ENCODE data around the gene IFITM1. TPM values are rescaled to one million over a fixed set of nuclear protein-coding genes. Genes with fewer than 3 reads are reported as not detected.
"Not testable (repeated sequence)": the region's sequence is repeated elsewhere in the genome, so short reads cannot be mapped to it uniquely, and the experiment has no call there.

IFITM1 gene
- total RNA-seq, 2 experiments from 2014 or later: 286 to 306 TPM

GRCh38 chr11:359181-359714, 45.4 kb downstream of the IFITM1 start:
- no peaks in the 10 kb centered on the region for H3K9me3 Mint-ChIP-seq
- H3K4me3 Mint-ChIP-seq: no peak overlapping the region
- TF ChIP-seq, protein P1, sequence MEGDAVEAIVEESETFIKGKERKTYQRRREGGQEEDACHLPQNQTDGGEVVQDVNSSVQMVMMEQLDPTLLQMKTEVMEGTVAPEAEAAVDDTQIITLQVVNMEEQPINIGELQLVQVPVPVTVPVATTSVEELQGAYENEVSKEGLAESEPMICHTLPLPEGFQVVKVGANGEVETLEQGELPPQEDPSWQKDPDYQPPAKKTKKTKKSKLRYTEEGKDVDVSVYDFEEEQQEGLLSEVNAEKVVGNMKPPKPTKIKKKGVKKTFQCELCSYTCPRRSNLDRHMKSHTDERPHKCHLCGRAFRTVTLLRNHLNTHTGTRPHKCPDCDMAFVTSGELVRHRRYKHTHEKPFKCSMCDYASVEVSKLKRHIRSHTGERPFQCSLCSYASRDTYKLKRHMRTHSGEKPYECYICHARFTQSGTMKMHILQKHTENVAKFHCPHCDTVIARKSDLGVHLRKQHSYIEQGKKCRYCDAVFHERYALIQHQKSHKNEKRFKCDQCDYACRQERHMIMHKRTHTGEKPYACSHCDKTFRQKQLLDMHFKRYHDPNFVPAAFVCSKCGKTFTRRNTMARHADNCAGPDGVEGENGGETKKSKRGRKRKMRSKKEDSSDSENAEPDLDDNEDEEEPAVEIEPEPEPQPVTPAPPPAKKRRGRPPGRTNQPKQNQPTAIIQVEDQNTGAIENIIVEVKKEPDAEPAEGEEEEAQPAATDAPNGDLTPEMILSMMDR (IDR thresholded peaks at IDR 0.05): no peak
- Histone ChIP-seq H3K27me3 (ENCODE audit: control insufficient read depth in 1 of 2, insufficient read depth in 2 of 2, low read length in 2 of 2) (no peaks in the 10 kb centered on the region), H3K9me3 (ENCODE audit: control insufficient read depth in 1 of 2, insufficient read depth in 1 of 2, low read length in 2 of 2) (peaks cover 0 to 20% of the 10 kb centered on the region in 2 experiments), H3K36me3 (ENCODE audit: insufficient read depth, low read length) (no peaks in the 10 kb centered on the region), H3K4me3 (ENCODE audit: low read length) (no peak overlapping the region), H3K4me1 (ENCODE audit: insufficient read depth, low read length) (peaks cover 27% of the 10 kb centered on the region), H3K27ac (ENCODE audit: low read depth in 1 of 2, low read length in 2 of 2) (no peak overlapping the region)
- peak overlapping the region; percentile 28 for H3K27ac Mint-ChIP-seq
- CTCF ChIA-PET: interaction anchor here (0.7 to 2.1 kb wide), 3 partner anchors 55 to 108 kb away, joined by 3 to 7 read pairs (median 4); no protein-coding TSS in a partner anchor
- ATAC-seq (ENCODE audit: poor library complexity) (peak; percentile 21), DNase-seq (peak in 3 of 14 experiments; percentile 54 to 63 (median 54))
- peaks cover 17% of the 10 kb centered on the region for H3K4me1 Mint-ChIP-seq (ENCODE audit: low read depth)
- H3K27me3 Mint-ChIP-seq: no peaks in the 10 kb centered on the region
- POLR2A ChIA-PET: interaction anchor here (0.6 to 0.8 kb wide), 3 partner anchors 42 to 151 kb away, joined by 3 read pairs; no protein-coding TSS in a partner anchor
- H3K36me3 Mint-ChIP-seq (ENCODE audit: low read depth): no peaks in the 10 kb centered on the region
- intact Hi-C loops (cut with DNase I, micrococcal nuclease): loop anchor here (5.0 to 10.0 kb wide), 4 partner anchors 52 to 1406 kb away; partner anchors contain the start of genes BET1L (in 1 of the 2), CTSD (in 1 of the 2), IFITM2 (in 1 of the 2) and RIC8A (in 1 of the 2)

DNA sequence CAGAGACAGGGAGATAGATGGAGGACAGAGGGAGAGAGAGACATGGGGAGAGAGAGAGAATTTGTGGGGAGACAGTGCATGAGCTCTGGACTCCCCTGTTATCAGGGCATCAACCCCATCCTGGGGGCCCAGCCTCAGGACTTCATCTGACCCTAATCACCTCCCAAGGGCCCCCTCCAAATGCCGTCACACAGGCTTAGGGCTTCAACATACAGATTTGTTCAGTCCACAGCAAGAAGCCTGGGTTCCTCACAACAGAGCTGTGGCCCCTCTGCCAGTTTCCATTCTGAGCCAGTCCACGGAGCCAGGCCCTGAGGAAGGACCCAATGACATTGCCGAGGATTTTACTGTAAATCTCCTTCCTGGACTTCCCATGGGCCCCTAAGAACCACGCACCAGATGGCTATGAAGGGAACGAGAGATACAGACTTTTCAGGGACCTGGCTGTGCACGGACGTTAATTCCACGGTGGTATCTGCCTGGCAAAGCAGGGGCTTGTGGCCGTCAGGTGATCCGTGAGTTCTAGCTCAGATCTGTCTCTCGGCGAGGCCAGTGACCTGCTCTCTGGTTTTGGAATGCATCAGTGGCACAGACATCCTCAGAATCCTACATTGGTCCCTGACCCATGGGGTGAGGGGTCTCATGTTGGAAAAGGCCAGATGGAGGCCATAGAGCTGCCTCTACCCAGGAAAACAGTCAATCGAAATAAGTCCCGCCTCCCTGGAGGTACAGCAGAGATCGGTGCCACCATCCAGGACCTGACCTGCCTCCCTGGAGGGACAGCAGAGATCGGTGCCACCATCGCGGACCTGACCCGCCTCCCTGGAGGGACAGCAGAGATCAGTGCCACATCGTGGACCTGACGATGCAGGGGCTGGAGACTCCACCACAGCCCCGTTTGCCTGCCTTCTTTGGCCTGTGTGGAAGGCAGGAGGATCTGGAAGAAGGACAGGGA, 46.8 kb downstream of the IFITM1 start:
- TF ChIP-seq, protein P1 (IDR thresholded peaks at IDR 0.05): no peak
- peaks cover 9% of the 10 kb centered on the region for H3K4me1 Mint-ChIP-seq (ENCODE audit: low read depth)
- H3K36me3 ChIP-seq (ENCODE audit: insufficient read depth, low read length): no peaks in the 10 kb centered on the region
- peaks cover 5% of the 10 kb centered on the region for H3K27me3 Mint-ChIP-seq
- POLR2A ChIA-PET: no interaction called here
- H3K36me3 Mint-ChIP-seq (ENCODE audit: low read depth): no peaks in the 10 kb centered on the region
- peak in 1 of 14 experiments; percentile 31 for DNase-seq
- CTCF ChIA-PET: no interaction called here
- no peak for ATAC-seq (ENCODE audit: poor library complexity)
- H3K9me3 ChIP-seq (ENCODE audit: control insufficient read depth in 1 of 2, insufficient read depth in 1 of 2, low read length in 2 of 2): peaks cover 0 to 20% of the 10 kb centered on the region in 2 experiments
- H3K27ac ChIP-seq (ENCODE audit: low read depth in 1 of 2, low read length in 2 of 2): no peak overlapping the region
- H3K27ac Mint-ChIP-seq: no peak overlapping the region
- H3K27me3 ChIP-seq (ENCODE audit: control insufficient read depth in 1 of 2, insufficient read depth in 2 of 2, low read length in 2 of 2): no peaks in the 10 kb centered on the region
- intact Hi-C loops (cut with DNase I, micrococcal nuclease): loop anchor here in 1 of 2 experiments (10.0 kb wide), 1 partner anchor 54 kb away; the partner anchor contains the start of gene SIGIRR
- peaks cover 17% of the 10 kb centered on the region for H3K4me1 ChIP-seq (ENCODE audit: insufficient read depth, low read length)
- H3K4me3 ChIP-seq (ENCODE audit: low read length): no peak overlapping the region
- no peaks in the 10 kb centered on the region for H3K9me3 Mint-ChIP-seq
- no peak overlapping the region for H3K4me3 Mint-ChIP-seq

DNA sequence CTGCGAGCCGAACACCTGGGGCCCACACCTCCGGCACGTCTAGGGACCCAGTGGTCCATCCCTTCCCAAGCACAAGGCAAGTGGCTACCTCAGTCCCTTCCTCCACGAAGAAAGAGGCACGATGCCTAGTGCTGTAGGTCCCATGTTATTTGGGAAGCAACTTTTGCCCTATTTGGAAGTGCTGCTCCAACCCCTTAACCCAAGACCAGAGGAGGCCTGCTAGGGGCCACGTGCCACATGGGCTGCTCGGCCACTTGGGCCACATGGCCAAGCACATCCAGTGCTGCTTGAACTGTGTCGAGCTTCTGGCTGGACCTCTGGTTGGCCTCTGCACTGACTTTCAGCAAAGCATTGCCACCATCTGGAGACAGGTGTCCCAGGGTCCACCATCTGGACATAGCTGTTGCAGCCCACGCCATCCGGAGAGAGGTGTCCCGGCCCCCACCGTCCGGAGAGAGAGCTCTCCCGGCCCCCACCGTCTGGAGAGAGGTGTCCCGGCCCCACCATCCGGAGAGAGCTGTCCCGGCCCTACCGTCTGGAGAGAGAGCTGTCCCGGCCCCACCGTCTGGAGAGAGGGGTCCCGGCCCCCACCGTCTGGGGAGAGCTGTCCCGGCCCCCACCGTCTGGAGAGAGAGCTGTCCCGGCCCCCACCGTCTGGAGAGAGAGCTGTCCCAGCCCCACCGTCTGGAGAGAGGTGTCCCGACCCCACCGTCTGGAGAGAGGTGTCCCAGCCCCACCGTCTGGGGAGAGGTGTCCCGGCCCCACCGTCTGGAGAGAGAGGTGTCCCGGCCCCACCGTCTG, 49.0 kb downstream of the IFITM1 start:
- H3K4me3 Mint-ChIP-seq: no peak overlapping the region
- peaks cover 26% of the 10 kb centered on the region for H3K27me3 Mint-ChIP-seq
- CTCF ChIA-PET: interaction anchor here (1.1 to 4.0 kb wide), 4 partner anchors 57 to 112 kb away, joined by 3 to 17 read pairs (median 10); no protein-coding TSS in a partner anchor
- no peak for ATAC-seq (ENCODE audit: poor library complexity)
- no peak overlapping the region for H3K27ac Mint-ChIP-seq
- POLR2A ChIA-PET: no interaction called here
- Histone ChIP-seq H3K27me3 (ENCODE audit: control insufficient read depth in 1 of 2, insufficient read depth in 2 of 2, low read length in 2 of 2) (peaks cover 8 to 16% of the 10 kb centered on the region in 2 experiments), H3K27ac (ENCODE audit: low read depth in 1 of 2, low read length in 2 of 2) (no peak overlapping the region), H3K9me3 (ENCODE audit: control insufficient read depth in 1 of 2, insufficient read depth in 1 of 2, low read length in 2 of 2) (peaks cover 0 to 20% of the 10 kb centered on the region in 2 experiments), H3K36me3 (ENCODE audit: insufficient read depth, low read length) (no peaks in the 10 kb centered on the region), H3K4me3 (ENCODE audit: low read length) (no peak overlapping the region), H3K4me1 (ENCODE audit: insufficient read depth, low read length) (peaks cover 9% of the 10 kb centered on the region)
- no peaks in the 10 kb centered on the region for H3K36me3 Mint-ChIP-seq (ENCODE audit: low read depth)
- TF ChIP-seq, protein P1 (IDR thresholded peaks at IDR 0.05): no peak
- H3K9me3 Mint-ChIP-seq: no peaks in the 10 kb centered on the region
- intact Hi-C loops (cut with DNase I, micrococcal nuclease): loop anchor here in 1 of 2 experiments (10.0 kb wide), 1 partner anchor 52 kb away; the partner anchor contains the start of gene SIGIRR
- DNase-seq: peak in 2 of 14 experiments; percentile 30 to 42
- H3K4me1 Mint-ChIP-seq (ENCODE audit: low read depth): peaks cover 16% of the 10 kb centered on the region

DNA sequence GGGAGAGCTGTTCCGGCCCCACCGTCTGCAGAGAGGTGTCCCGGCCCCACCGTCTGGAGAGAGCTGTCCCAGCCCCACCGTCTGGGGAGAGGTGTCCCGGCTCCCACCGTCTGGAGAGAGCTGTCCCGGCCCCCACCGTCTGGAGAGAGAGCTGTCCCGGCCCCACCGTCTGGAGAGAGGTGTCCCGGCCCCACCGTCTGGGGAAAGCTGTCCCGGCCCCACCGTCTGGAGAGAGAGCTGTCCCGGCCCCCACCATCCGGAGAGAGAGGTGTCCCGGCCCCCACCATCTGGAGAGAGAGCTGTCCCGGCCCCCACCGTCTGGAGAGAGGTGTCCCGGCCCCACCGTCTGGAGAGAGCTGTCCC, 49.6 kb downstream of the IFITM1 start:
- CTCF ChIA-PET: interaction anchor here (1.1 to 4.0 kb wide), 4 partner anchors 58 to 113 kb away, joined by 3 to 17 read pairs (median 10); no protein-coding TSS in a partner anchor
- Mint-ChIP-seq H3K4me1 (ENCODE audit: low read depth) (peaks cover 22% of the 10 kb centered on the region), H3K27me3 (peaks cover 31% of the 10 kb centered on the region)
- H3K9me3 Mint-ChIP-seq; DNase-seq; H3K27ac ChIP-seq (ENCODE audit: low read depth in 1 of 2, low read length in 2 of 2); POLR2A ChIA-PET; H3K36me3 ChIP-seq (ENCODE audit: insufficient read depth, low read length); H3K4me3 ChIP-seq (ENCODE audit: low read length); H3K27ac Mint-ChIP-seq; H3K36me3 Mint-ChIP-seq (ENCODE audit: low read depth); H3K4me3 Mint-ChIP-seq; ATAC-seq (ENCODE audit: poor library complexity): not testable (repeated sequence)
- H3K9me3 ChIP-seq (ENCODE audit: control insufficient read depth in 1 of 2, insufficient read depth in 1 of 2, low read length in 2 of 2): peaks cover 0 to 23% of the 10 kb centered on the region in 2 experiments
- H3K27me3 ChIP-seq (ENCODE audit: control insufficient read depth in 1 of 2, insufficient read depth in 2 of 2, low read length in 2 of 2): peaks cover 14 to 22% of the 10 kb centered on the region in 2 experiments
- intact Hi-C loops (cut with DNase I, micrococcal nuclease): loop anchor here in 1 of 2 experiments (10.0 kb wide), 1 partner anchor 51 kb away; the partner anchor contains the start of gene SIGIRR
- H3K4me1 ChIP-seq (ENCODE audit: insufficient read depth, low read length): peaks cover 15% of the 10 kb centered on the region
